ENCODE data around the gene RAPGEF5. TPM values are rescaled to one million over a fixed set of nuclear protein-coding genes. Genes with fewer than 3 reads are reported as not detected.

Gene RAPGEF5
- total RNA-seq, 2 experiments from 2014 or later = 0.42 to 0.63 TPM

DNA sequence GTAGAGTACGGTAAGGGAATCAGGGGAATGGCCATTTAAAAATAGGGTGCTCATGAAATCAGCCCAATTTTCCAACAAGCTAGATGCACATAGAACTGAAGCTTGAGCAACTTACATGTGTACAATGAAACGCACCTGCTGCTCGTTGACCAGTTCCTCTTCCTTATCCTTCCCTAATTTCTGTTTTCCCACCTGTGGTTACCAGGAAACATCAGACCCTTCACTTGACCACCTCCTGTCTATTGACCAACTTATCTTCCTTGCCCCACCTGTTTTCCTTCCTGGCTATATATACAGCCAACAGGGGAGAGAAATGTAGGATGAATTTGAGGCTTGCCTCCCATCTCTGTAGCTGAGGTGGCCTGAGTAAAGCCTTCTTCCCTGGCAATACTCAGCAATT is 37.8 kb upstream of the RAPGEF5 start:
- Mint-ChIP-seq H3K27ac (no peak overlapping the region), H3K4me3 (no peak overlapping the region), H3K4me1 (ENCODE audit: low read depth) (peaks cover 6% of the 10 kb centered on the region), H3K36me3 (ENCODE audit: low read depth) (no peaks in the 10 kb centered on the region), H3K9me3 (ENCODE audit: insufficient read depth) (no peaks in the 10 kb centered on the region), H3K27me3 (ENCODE audit: low read depth) (peaks cover 5% of the 10 kb centered on the region)
- ATAC-seq (no peak), DNase-seq (no peak)
- ChIA-PET POLR2A (no interaction called here), CTCF (no interaction called here)

DNA sequence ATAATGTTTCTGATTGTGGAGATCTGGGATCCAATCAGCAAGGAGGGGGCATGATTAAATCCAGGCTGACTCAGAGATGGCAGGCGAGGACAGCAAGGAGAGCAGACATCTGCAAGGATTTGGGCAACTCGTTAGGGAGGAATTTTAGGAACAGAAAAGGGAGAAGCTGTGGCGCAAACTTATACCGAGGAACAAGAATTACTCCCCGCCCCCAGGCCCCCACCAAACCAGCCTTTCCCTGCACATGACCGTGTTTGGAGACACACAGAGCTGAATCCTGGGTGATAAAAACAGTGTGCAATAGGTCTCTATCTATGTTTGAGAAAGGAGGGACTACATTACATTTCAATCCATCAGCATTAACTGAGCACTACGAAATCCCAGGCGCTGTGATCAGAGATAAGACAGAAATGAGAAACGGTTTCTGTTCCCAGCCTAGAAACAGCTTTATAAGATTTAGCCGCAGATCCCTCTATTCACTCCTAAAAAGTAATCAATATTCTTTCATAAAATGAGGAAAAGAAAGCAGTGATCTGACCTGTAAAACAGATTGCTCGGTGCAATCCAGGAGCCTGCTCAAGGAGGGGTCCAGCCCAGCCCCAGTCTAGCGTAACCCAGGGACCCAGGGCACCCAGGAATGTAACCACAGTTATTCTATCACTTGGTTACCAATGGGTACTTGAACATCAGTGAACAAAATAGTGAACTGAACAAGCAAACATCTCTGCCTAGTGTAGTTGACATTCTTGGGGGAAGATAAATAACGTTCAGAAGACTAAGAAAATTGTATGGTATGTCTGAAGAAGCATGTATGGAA is 37.2 kb upstream of the RAPGEF5 start:
- H3K27ac Mint-ChIP-seq = no peak overlapping the region
- H3K27me3 Mint-ChIP-seq (ENCODE audit: low read depth) = peaks cover 5% of the 10 kb centered on the region
- H3K36me3 Mint-ChIP-seq (ENCODE audit: low read depth) = no peaks in the 10 kb centered on the region
- ATAC-seq (no peak), DNase-seq (no peak)
- H3K4me1 Mint-ChIP-seq (ENCODE audit: low read depth) = peaks cover 6% of the 10 kb centered on the region
- ChIA-PET CTCF (no interaction called here), POLR2A (no interaction called here)
- H3K4me3 Mint-ChIP-seq = no peak overlapping the region
- no peaks in the 10 kb centered on the region for H3K9me3 Mint-ChIP-seq (ENCODE audit: insufficient read depth)

DNA sequence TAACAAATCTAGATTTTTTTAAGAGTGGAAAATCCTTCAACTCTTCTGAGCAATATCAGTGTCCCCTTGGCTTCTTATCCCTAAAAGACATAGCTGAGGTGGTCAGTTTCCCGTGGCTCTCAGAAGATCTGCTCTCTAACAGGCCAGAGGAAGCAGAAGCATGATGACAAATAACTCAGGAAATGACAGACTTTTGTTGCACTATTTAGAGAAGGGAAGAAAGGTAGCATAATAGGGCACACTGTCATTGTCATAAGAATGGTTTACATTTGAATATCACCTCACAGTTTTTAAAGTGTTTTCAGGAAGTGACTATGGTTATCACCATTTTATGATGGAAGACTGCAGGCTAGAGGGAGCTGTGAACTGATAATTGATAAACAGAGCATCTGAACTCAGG is 33.6 kb upstream of the RAPGEF5 start:
- Mint-ChIP-seq H3K36me3 (ENCODE audit: low read depth) (no peaks in the 10 kb centered on the region), H3K4me3 (no peak overlapping the region), H3K9me3 (ENCODE audit: insufficient read depth) (no peaks in the 10 kb centered on the region), H3K27me3 (ENCODE audit: low read depth) (peaks cover 4% of the 10 kb centered on the region), H3K4me1 (ENCODE audit: low read depth) (peaks cover 6% of the 10 kb centered on the region), H3K27ac (no peak overlapping the region)
- POLR2A ChIA-PET = interaction anchor here (0.7 kb wide), 1 partner anchor 12 kb away, joined by 3 read pairs; no protein-coding TSS in a partner anchor
- DNase-seq = no peak
- no peak for ATAC-seq
- CTCF ChIA-PET = no interaction called here

DNA sequence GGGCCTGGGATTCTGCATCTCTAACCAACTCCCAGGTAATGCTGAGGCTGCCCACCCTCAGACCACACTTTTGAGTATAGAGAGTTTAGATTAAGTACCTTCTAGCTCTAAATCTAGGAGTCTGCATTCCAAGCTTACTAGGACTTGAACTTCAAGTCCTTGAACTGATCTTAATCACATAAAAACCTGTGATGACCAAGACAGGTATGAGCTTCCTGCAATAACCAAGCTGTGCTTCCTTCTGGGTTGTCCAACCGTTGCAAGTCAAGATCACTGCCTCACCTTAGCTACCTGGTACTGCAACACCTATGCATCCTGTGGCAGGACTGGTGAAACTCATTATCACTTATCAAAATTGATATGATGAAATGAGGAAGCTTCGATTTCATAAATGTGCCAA is 32.9 kb upstream of the RAPGEF5 start:
- POLR2A ChIA-PET = interaction anchor here (0.7 to 0.8 kb wide), 2 partner anchors 12 to 27 kb away, joined by 3 read pairs; no protein-coding TSS in a partner anchor
- no peak overlapping the region for H3K27ac Mint-ChIP-seq
- DNase-seq = no peak
- peaks cover 6% of the 10 kb centered on the region for H3K4me1 Mint-ChIP-seq (ENCODE audit: low read depth)
- ATAC-seq = no peak
- H3K4me3 Mint-ChIP-seq = no peak overlapping the region
- no peaks in the 10 kb centered on the region for H3K36me3 Mint-ChIP-seq (ENCODE audit: low read depth)
- peaks cover 6% of the 10 kb centered on the region for H3K27me3 Mint-ChIP-seq (ENCODE audit: low read depth)
- CTCF ChIA-PET = no interaction called here
- no peaks in the 10 kb centered on the region for H3K9me3 Mint-ChIP-seq (ENCODE audit: insufficient read depth)

DNA sequence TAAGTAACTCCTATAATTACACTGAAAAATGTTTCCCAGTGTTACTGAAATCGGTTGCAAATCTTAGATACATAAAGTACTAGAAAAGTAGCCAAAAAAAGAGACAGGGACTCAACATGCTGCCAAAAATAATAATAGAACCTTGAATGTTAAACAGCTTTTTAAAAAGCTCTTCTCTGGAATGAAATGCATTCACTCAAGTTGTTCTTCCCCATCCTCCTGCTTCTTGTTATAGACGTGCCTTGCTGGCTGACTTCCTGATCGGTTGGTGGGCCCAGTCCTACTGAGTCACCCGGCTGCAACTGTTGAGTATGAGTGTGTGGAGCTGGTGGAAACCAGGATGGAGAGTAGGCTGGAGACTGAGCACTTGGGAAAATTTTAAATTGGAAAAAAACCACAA is 30.6 kb upstream of the RAPGEF5 start:
- DNase-seq (no peak), ATAC-seq (no peak)
- H3K36me3 Mint-ChIP-seq (ENCODE audit: low read depth) = no peaks in the 10 kb centered on the region
- H3K27ac Mint-ChIP-seq = no peak overlapping the region
- no peak overlapping the region for H3K4me3 Mint-ChIP-seq
- H3K27me3 Mint-ChIP-seq (ENCODE audit: low read depth) = peaks cover 10% of the 10 kb centered on the region
- ChIA-PET POLR2A (no interaction called here), CTCF (no interaction called here)
- peaks cover 6% of the 10 kb centered on the region for H3K4me1 Mint-ChIP-seq (ENCODE audit: low read depth)
- H3K9me3 Mint-ChIP-seq (ENCODE audit: insufficient read depth) = no peaks in the 10 kb centered on the region

DNA sequence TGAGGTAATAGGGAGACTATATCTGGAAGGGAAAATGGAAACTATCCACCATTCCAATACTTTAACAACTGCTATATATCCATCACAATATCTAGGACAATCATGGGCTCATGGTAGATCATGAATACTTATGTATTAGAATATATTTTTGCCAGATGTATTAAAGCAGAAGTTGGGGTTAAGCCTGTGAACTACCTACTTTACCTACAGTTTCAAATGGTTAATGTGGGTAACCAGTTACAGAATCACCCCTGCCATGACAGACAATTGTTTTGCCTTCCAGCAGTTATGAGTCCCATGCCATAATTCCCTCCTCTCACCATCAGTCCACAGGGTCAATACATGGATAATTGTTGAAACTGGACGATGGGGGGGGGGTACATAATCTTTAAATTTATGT is 29.9 kb upstream of the RAPGEF5 start:
- Mint-ChIP-seq H3K4me3 (no peak overlapping the region), H3K9me3 (ENCODE audit: insufficient read depth) (no peaks in the 10 kb centered on the region), H3K27me3 (ENCODE audit: low read depth) (peaks cover 10% of the 10 kb centered on the region), H3K4me1 (ENCODE audit: low read depth) (peaks cover 6% of the 10 kb centered on the region), H3K36me3 (ENCODE audit: low read depth) (no peaks in the 10 kb centered on the region), H3K27ac (no peak overlapping the region)
- ATAC-seq (no peak), DNase-seq (no peak)
- CTCF ChIA-PET = no interaction called here
- POLR2A ChIA-PET = no interaction called here

DNA sequence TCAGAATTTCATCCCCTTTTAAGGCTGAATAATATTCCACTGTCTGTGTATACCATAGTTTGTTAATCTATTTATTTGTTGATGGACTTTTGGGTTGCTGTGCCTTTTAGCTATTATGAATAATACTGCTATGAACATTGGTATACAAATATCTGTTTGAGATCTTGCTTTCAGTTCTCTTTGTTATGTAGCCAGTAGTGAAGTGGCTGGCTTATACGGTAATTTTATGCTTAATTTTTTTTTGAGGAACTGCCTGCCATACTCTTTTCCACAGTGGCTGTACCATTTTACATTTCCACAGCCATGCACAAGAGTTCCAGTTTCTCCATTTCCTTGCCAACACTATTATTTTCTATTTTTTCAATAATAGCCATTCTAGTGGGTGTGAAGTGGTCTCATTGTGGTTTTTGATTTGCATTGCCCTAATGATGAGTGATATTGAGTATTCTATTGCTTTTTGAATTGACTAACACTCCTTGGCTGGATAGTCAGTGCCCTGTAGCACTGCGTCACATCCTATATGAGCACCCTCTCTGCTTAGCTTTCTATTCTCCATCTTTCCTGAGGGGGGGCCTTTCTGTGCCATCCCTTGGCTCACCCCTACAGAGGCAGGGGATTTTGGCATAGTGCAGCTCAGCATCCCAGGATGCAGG is 29.4 kb upstream of the RAPGEF5 start:
- Mint-ChIP-seq H3K36me3 (ENCODE audit: low read depth) (no peaks in the 10 kb centered on the region), H3K27ac (no peak overlapping the region), H3K9me3 (ENCODE audit: insufficient read depth) (no peaks in the 10 kb centered on the region), H3K27me3 (ENCODE audit: low read depth) (peaks cover 11% of the 10 kb centered on the region), H3K4me1 (ENCODE audit: low read depth) (peaks cover 6% of the 10 kb centered on the region), H3K4me3 (no peak overlapping the region)
- no peak for DNase-seq
- ChIA-PET CTCF (no interaction called here), POLR2A (no interaction called here)
- no peak for ATAC-seq

DNA sequence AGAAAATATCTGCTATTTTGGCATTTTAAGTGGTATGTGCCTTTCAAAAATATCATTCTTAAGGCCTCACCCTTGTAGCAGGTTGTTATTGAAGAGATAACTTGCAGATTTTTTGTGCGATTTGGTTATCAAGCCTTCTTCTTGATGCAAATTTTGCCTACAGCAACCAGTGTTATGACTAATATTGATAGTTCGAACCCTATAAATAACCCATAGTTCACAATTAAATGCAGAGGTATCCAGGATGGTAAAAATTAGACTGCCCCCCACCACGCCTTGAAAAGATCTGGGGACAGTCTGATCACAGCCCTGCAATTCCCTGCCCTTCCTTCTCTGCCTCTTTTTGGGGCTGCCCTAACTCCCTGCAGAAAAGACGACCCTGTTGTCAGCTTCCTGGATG is 28.4 kb upstream of the RAPGEF5 start:
- DNase-seq (no peak), ATAC-seq (no peak)
- H3K27ac Mint-ChIP-seq = no peak overlapping the region
- ChIA-PET POLR2A (no interaction called here), CTCF (no interaction called here)
- H3K36me3 Mint-ChIP-seq (ENCODE audit: low read depth) = no peaks in the 10 kb centered on the region
- no peaks in the 10 kb centered on the region for H3K4me1 Mint-ChIP-seq (ENCODE audit: low read depth)
- H3K4me3 Mint-ChIP-seq = no peak overlapping the region
- no peaks in the 10 kb centered on the region for H3K9me3 Mint-ChIP-seq (ENCODE audit: insufficient read depth)
- peaks cover 16% of the 10 kb centered on the region for H3K27me3 Mint-ChIP-seq (ENCODE audit: low read depth)

DNA sequence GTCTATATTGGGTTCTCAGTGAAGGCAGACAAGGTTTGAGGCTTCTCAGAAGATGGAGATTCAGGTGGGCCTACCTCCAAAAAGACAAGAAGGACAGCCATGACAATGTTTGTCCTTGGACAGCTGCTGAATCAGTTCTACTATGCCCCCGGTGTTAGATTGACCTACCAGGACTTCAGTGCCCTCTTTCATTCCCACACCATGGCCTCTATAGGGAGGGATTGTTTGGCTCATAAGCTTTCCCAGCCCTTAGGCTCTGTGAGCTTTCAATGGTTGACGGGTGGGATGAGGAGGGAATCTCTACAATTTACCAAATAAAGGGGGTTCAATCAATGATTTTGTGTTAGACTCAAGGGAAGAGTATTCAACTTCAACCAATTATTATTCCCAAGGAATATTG is 23.4 kb upstream of the RAPGEF5 start:
- Mint-ChIP-seq H3K27me3 (ENCODE audit: low read depth) (peaks cover 19% of the 10 kb centered on the region), H3K4me1 (ENCODE audit: low read depth) (no peaks in the 10 kb centered on the region), H3K27ac (no peak overlapping the region), H3K4me3 (no peak overlapping the region), H3K36me3 (ENCODE audit: low read depth) (no peaks in the 10 kb centered on the region), H3K9me3 (ENCODE audit: insufficient read depth) (no peaks in the 10 kb centered on the region)
- ATAC-seq (no peak), DNase-seq (no peak)
- CTCF ChIA-PET = no interaction called here
- POLR2A ChIA-PET = no interaction called here

DNA sequence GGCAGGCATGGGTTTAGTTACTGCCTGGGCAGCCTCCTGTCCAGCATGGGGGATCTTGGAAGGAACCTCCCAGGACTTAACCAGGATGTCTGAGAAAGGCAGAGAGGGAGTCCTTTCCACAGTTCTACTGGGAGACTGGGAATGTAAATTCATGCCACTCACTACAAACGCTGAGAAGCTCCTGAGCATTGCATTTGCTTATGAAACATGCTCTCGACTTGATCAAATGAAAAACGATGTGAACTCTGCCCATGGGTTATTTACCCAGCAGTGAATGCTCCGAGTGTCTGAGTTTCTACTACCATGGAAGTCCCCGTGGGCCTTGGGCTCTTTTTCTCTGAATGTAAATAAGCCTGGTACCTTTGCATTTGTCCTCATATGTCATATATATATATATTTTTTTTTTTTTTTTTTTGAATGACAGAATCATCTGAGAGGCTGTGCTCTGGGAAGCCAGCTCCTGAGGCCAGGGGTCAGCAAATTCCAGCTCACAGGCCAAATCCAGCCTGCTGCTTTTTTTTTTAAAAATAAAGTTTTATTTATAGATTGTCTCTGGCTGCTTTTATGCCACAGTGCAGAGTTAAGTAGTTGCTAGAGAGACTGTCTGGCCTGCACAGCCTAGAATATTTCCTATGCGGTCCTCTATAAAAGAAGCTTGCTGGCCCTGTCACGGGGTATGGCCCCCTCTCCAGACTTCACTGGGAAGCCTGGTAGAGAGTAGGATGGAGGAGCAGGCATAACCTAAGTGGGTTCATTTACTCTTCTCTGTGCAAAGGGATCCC is 21.4 kb upstream of the RAPGEF5 start:
- Mint-ChIP-seq H3K4me1 (ENCODE audit: low read depth) (no peaks in the 10 kb centered on the region), H3K9me3 (ENCODE audit: insufficient read depth) (no peaks in the 10 kb centered on the region), H3K36me3 (ENCODE audit: low read depth) (no peaks in the 10 kb centered on the region), H3K4me3 (no peak overlapping the region), H3K27me3 (ENCODE audit: low read depth) (peaks cover 21% of the 10 kb centered on the region), H3K27ac (no peak overlapping the region)
- POLR2A ChIA-PET = no interaction called here
- no peak for ATAC-seq
- CTCF ChIA-PET = interaction anchor here (1.2 kb wide), 1 partner anchor 268 kb away, joined by 3 read pairs; no protein-coding TSS in a partner anchor
- no peak for DNase-seq

DNA sequence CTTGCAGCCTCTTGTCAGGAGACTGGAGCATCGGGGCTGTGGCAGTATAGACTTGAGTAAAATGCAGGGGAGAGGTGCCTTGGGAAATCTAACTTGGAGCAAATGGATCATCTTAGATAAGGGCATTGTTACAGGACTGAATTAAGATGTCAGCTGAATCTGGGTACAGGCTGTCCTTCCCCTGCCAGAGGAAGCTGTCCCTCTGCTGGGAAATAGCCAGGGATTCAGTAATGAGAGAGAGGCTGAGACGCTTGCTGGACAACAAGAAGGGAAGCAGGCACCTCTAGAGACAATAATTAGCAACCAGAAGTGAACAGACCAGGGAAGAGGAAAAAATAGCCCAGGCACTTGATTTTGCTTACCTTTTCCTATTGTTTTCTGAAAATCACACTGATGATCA is 20.7 kb upstream of the RAPGEF5 start:
- H3K4me3 Mint-ChIP-seq = no peak overlapping the region
- no peaks in the 10 kb centered on the region for H3K4me1 Mint-ChIP-seq (ENCODE audit: low read depth)
- CTCF ChIA-PET = no interaction called here
- no peak for DNase-seq
- no peaks in the 10 kb centered on the region for H3K36me3 Mint-ChIP-seq (ENCODE audit: low read depth)
- no peak for ATAC-seq
- H3K27me3 Mint-ChIP-seq (ENCODE audit: low read depth) = peaks cover 20% of the 10 kb centered on the region
- POLR2A ChIA-PET = no interaction called here
- no peaks in the 10 kb centered on the region for H3K9me3 Mint-ChIP-seq (ENCODE audit: insufficient read depth)
- no peak overlapping the region for H3K27ac Mint-ChIP-seq

DNA sequence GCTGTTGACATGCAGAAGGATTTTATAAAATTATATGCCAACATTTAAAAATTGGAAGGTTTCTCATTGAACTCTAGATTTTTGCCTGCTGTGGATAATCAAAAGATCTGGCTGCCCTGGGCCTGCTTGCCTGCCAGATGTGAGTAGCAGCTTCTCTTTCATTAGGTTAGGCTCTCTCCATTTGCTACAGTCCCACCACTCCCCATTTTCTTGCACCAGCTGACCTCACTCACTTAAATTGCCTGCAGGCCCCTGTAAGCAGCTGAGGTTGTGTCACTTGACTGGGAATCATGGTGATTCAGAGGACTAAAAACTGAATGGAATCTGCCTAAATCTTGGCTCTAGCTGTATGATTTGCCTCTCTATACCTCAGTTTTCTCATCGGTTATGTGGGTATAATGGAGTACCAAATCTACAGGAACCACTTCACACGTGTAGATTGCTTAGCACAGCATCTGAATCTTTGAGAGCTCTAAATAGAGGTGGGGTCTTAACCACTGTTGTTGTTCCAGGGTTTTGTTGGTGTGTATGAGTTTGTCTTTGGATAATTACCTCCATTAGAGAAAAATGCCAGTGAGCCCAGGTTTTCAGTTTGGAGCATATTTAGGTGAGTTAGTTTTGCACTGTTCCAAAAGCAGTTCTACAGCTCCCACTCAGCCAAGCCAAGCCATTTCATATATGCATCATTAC is 18.6 kb upstream of the RAPGEF5 start:
- no peaks in the 10 kb centered on the region for H3K9me3 Mint-ChIP-seq (ENCODE audit: insufficient read depth)
- DNase-seq (no peak), ATAC-seq (no peak)
- no peak overlapping the region for H3K4me3 Mint-ChIP-seq
- H3K27ac Mint-ChIP-seq = no peak overlapping the region
- CTCF ChIA-PET = no interaction called here
- no peaks in the 10 kb centered on the region for H3K36me3 Mint-ChIP-seq (ENCODE audit: low read depth)
- peaks cover 17% of the 10 kb centered on the region for H3K27me3 Mint-ChIP-seq (ENCODE audit: low read depth)
- POLR2A ChIA-PET = no interaction called here
- no peaks in the 10 kb centered on the region for H3K4me1 Mint-ChIP-seq (ENCODE audit: low read depth)
